ENCODE data around the gene ARHGAP15.

GRCh38 chr2:143762176-143762928 lies 633.1 kb downstream of the ARHGAP15 start:
- TF ChIP-seq CTCF (IDR thresholded peaks at IDR 0.05; ENCODE audit: low read length) (no peak), EZH2 (optimal IDR thresholded peaks at IDR 0.05; ENCODE audit: low read depth, low read length) (no peak), EZH2phosphoT487 (IDR thresholded peaks at IDR 0.05; ENCODE audit: low read length) (no peak)

Data from MM.1S (cell line).